T follicular helper cell (primary cell): Measurements from ENCODE around the gene CLEC20A.
A peak's percentile ranks its signal among the peaks of the same experiment; 100 is the strongest.

ENCODE experiments used
- DNase-seq: peaks from one replicate; pipeline ENCODE4 v3.0.0-alpha.2; 2020; ENCODE audit warnings: low read depth
- total RNA-seq, 2 experiments: gene quantifications; one replicate each; lab custom pipeline; 2026; lab: John Stamatoyannopoulos, UW

Gene CLEC20A
- 0 reads per million in 2 experiments for total RNA-seq

DNA sequence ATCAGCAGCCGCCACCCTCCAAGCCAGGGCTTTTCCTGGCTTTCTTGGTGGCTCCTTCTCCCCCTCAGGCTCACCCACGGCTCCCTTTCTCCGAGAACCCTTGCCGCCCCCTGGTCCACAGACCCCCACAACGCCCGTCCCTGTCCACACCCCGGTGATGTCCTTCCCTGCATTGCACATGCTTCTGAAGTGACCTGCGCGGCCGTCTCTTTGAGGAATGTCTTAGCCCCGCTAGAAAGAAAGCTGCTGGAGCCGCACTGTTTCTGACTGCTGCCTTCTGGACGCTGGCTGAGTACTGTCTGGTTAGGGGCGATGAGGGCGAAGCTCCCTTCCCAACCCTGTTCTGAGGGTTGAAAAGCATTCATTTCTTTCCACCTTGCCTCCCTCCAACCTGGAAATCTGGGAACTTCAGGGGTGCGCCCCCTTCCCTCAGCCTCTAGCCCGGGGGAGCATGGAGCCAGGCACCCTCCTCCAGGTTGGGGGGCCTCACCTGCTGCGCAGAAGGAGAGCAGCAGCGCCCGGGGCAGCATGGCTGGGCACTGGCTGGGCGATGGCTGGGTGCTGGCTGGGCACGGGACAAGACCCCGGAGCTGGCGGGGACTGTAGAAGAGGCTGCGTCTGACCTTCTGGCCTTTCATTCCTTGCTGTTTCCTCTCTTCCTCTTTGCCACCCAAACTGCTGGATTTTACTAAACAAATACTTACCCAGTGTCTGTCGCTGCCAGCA is at the start of gene CLEC20A:
CLEC20A (minus strand) TSS at position 555 of the 726 bp plus-strand sequence; CDS start at position 530, 25 bp downstream.
- DNase-seq = no peak

DNA sequence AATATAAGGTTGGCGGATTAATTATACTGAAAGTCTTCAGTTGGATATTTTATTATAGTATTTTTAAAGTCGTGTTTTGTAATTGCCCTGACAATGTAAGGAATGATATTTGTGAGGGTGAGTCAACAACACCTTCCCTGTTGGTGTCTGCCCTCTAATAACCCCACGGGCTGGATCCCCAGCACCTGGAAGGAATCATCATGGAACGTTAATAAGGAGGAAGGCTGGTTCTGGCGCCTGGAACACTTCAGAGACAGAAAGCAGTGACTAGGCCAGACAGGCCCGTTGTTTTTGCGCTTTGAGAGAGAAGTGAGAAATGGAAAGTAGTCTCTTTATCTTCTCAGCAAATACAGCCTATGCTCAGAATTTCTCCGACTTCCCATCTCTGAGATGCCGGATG is 47.8 kb upstream of the CLEC20A start:
- no peak for DNase-seq

DNA sequence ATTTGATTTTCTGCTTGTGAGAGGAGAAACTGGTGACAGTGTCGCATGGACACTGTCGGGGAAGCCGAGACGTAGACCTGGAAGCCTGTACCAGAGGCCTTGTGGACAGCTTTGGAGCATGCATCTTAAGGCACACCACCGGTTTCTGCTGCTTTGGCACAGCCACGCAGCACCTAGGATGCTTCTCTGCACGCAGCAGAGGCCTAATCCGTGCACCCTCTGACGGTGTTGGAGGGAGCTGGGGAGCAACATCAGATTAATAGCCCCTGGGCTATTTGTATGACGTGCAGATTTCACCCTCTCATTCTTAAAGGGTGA is 46.5 kb upstream of the CLEC20A start:
- DNase-seq = no peak

GRCh38 chr1:178542554-178543289 is 46.0 kb upstream of the CLEC20A start:
- peak; percentile 75 for DNase-seq

GRCh38 chr1:178541829-178542553 is 45.2 kb upstream of the CLEC20A start:
- no peak for DNase-seq

DNA sequence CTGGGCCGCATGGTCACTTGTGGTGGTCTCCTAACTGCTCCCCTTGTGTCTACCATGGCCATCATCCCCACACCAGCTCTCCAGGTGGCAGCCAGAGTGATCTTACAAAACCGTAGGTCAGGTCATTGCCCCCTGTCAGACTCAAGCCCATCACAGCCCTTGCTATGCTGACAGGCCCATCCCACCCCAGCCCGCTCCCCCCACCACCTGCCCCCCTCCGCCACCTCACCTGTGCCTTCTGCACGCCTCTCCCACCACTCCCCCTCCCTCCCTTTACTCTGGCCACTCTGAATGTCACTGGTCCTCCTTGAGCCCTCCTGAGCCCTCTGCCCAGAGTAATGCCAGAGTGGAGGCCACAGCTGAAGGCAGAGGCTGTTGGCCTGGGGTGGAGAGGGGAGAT is 44.6 kb upstream of the CLEC20A start:
- DNase-seq = no peak

GRCh38 chr1:178540646-178541045 is 43.9 kb upstream of the CLEC20A start:
- DNase-seq = no peak

DNA sequence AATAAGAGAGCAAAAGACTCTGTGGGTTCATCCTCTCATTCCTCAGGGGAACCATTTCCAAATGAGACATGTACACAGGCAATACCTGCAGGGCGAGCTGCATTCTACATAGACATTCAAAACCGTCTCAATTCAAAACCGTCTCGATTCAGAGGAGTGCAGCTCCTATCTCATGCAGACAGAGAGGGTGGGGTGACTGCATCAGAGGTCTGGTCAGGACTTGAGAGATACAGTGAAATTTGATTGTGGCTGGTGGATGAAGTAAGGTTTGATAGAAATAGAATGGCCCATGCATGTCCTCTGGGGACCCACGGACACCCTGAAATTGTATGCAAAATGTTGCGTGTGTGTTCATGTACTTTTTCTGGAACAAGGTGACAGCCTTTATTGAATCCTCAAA is 43.4 kb upstream of the CLEC20A start:
- no peak for DNase-seq

DNA sequence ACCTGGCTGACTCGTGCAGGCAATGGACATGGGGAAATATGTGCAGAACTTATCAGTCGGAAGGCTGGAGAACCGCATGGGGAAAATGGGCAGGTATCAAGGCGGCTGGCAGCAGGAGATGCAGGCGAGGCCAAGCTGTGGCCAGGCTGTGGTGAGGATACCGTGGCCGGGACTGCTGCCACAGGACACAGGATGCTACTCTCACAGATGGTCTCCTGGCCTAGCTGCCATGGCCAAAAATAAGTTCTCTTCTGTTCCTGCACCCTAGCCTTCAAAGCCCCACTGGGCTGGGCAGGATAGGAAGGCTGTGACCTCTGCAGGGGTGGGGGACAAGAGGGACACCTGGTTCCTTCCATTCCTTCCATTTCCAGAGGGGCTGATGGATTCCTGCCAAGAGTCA is 42.5 kb upstream of the CLEC20A start:
- DNase-seq = no peak

DNA sequence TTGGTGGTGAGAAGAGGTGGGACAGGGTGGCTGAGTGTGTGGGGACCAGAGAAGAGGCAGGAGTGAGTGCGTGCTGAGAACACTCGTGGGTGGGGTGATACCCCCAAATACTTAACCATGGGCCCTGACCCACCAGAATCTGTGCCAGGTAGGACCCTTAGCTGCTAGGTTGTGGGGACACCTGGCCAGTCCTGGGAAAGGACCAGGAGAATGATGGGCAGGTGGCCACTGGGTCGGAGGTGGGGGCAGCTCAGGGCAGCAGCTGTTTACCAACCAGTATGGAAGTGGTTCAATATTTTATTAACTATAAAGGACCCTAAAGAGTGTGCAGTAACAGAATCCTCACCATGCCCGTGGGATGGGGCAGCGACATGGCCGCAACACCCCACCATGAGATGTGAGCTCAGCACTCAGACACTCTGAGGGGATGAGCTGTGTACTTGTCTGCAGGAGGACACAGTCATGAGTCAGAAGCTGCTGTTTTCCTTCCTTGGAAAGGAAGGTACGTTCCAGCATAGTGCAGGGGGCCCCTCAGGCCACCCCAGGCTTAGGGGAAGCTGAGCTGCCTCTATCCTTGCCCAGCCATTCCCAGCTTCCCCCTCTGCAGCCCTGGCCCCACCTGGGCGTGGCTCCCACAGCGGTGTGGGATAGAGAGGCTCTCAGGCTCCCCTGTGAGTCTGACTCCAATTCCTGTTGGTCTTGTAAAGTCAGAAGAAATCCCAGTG is 41.6 kb upstream of the CLEC20A start:
- no peak for DNase-seq

- DNase-seq = no peak
Observed at GRCh38 chr1:178537382-178538090, 40.8 kb upstream of the CLEC20A start.

DNA sequence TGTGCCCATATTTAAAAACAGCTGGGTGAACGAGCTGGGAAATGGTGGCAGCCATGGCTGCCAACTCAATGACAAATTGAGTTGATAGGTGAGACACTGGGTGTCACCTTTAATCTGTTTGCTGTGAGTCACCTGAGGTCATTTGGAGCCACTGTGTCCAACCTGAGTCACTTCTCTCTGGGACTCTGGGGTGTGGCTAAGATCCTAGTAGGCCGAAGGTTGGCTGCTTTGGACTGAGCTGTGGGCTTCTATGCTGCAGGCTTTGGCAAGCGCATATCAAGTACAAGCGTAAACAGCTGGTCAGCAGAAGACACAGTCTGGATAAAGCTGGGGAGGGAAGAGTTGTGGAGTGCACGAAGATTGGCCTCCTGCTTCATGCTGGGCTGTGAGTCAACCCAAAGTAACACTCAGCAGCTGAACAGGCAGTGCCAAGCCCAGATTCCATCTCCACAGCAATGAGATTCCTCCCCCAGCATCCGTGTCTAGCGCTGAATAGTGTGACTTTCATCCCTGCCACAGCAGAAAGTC is 40.1 kb upstream of the CLEC20A start:
- DNase-seq = no peak

GRCh38 chr1:178536329-178536728 is 39.6 kb upstream of the CLEC20A start:
- no peak for DNase-seq

DNA sequence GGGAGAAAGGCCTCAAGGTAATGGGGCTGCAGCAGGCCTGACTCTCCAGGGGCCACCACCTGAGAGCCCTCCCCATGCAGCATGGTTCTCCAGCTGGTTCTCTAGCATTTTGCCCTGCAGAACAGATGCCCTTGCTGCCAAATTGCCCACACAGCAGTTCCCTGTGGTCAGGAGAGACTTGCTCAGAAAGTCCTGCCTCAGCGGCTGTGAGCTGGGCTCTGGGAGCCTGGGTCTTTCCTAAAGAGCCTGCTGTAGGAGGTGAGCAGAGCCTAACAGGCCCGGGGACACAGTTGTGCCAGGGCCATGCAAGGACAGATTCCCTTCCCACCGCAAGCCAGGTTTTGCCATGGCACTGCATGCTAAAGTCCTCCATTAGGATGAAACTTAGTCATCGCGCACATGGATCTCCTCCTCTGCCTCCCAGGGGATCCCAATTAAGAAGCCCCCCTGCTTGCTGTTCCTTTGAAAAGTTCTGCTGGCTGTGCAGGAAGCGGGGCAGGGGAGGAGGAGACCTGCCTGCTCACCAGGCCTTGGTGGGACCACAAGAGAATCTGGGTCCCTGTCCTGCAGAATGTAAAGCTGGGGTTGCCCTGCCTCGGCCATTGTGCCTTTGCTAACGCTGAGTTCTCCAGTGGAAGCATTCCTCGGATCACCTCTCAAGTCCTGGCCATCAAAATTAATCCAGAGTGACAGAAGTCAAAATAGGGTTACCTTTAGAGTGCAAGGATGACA is 37.5 kb upstream of the CLEC20A start:
- no peak for DNase-seq

- no peak for DNase-seq
Observed at GRCh38 chr1:178533121-178533946, 36.6 kb upstream of the CLEC20A start.

DNA sequence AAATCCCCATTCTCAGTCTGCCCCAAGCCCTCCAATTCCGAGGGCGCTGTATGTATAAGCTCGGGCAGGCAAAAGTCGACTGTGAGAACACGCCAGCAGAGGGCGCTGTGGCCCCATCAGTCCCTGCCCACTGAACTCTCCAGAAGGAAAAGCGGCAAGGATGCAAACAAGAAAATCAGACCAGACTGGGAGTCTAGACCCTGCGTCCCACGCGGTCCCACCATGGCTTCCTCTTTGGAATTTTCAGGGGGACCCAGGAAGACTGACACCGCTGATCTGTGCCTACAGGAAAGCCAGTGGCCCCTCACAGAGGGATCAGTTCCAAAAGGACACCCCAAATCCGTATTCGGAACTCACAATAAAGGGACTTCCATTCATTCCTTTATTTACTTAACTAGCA is 35.6 kb upstream of the CLEC20A start:
- peak; percentile 59 for DNase-seq

GRCh38 chr1:178531887-178532286 is 35.1 kb upstream of the CLEC20A start:
- DNase-seq = no peak

DNA sequence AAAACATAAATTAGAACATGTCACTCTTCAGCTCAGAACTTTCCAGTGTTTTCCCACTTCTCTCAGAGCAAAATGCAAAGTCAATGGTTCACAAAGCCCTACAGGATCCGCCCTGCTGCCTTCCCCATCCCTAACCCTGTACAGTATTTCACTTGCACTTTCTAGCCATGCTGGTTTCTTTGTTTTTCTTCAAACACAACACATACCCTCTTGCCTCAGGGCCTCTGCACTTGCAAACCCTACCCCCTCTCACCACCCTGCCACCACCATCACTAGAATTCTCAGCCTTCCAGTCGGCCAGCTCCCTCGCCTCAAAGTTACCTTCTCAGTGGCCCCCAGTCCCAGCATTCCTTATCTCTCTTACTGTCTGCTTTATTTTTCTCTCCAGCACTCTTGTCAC is 33.7 kb upstream of the CLEC20A start:
- DNase-seq = no peak

- DNase-seq = no peak
Observed at GRCh38 chr1:178530037-178530402, 33.3 kb upstream of the CLEC20A start.
